GM21723 (cell line): ENCODE measurements around the gene RAET1G.
"Not testable (repeated sequence)": the region's sequence is repeated elsewhere in the genome, so short reads cannot be mapped to it uniquely, and the experiment has no call there.

Experiments used
- ATAC-seq: cut with Tn5 transposase; IDR thresholded peaks from one replicate; pipeline ENCODE4 v1.9.1; 2021; ENCODE audit warnings: mild to moderate bottlenecking, moderate library complexity; ENCODE audit not compliant: unreplicated experiment

The RAET1G gene

DNA sequence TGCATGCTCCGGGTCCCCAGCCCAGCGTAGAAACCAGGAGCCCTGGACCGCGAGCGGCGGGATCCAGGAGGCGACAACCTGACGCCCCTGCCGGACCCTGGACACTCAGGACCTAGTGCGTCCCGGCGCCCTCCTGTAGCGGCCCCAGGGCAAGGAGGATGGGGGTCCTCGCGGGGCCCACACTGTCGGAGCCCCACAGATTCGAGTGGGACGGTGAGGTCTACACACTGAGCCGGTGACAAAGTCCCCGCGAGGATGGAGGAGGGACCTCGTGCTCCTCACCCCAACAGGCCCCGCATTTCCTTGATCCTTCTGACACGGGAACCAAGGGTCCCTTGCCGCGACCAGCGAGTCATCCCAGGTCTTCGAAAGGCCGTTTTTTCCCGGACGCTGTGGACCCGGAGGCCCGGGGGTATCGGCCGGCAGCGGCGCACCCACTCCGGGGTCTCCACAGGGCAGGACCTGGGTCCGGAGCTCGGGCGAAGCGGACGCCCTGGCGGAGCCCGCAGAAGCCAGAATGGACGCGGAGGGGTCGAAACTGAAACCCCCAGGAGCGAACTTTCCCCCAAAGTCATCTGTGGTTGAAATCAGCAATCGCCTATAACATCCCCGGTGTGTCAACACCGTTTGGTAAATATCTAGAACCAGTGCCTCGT, 31.5 kb upstream of the RAET1G start:
- ATAC-seq, result not testable (repeated sequence)

DNA sequence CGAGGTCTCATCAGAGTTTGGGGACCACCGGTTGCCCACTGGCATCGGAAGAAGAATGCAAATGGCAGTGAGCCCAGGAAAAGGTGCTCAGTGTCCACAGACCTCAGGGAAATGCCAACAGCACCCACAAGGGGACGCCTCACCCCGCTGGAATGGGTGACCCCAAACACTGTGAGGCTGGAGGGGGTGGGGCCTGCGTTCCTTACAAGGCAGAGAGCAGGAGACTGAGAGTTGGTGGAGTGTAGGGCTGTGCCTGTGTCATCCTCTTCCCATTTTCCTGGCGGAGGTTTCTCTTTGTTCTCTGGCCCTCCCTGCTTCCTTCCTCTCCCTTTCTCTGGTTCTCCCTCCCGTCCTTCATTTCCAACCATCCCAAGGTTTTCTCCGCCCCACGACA, 31.0 kb upstream of the RAET1G start:
- not testable (repeated sequence) for ATAC-seq

- not testable (repeated sequence) for ATAC-seq
Measured at GRCh38 chr6:149953390-149953789, 30.5 kb upstream of the RAET1G start.

GRCh38 chr6:149951626-149952025, 28.7 kb upstream of the RAET1G start:
- no peak for ATAC-seq

GRCh38 chr6:149951096-149951495, 28.2 kb upstream of the RAET1G start:
- ATAC-seq, result no peak

- ATAC-seq, result no peak
Measured at GRCh38 chr6:149950423-149950822, 27.5 kb upstream of the RAET1G start.

DNA sequence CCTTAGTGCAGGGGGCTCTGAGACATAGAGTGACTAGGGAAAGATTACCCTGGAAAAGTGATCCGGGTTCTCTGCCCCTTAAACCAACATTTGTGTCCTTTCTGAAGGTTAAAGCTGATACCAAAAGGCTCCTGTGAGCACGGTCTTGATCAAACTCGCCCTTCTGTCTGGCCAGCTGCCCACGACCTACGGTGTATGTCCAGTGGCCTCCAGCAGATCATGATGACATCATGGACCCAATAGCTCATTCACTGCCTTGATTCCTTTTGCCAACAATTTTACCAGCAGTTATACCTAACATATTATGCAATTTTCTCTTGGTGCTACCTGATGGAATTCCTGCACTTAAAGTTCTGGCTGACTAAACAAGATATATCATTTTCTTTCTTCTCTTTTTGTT, 25.7 kb upstream of the RAET1G start:
- ATAC-seq, result no peak

DNA sequence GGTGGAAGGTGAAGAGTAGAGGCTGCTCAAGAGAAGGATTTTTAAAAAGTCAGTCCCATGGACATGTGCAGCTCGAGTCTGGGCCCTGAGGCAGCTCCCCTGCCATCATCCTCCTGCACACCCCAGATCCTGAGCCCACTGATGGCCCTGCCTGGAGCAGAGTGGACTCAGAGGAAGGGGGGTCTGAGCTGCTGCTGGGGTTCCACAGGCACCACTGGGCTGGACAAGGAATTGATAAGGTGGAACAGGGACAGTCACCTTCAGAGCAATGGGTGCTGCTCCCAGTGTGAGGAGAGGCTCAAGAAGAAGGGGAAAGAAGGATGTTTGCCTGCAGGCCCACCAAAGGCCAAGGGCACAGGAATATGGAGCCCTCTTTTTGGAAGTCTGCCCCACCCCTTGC, 25.1 kb upstream of the RAET1G start:
- no peak for ATAC-seq

DNA sequence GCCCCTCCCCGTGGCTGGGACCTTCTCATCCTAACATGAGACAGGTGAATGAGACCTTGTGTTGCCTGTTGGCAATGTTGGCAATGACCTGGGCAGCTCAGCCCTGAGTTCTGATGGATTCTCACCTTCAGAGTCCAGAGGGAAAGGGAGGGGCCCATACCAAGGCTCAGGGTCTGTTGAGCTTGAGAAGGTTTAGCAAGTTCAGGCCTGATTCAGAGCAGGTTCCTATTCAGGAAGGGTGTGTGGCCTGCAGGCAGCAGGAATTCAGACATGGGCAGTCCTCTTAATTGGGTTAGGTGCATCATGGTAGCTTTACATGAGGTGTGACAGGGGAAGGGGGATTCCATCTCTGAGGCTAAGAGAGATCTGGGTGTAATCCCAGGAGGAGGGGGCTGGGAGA, 24.6 kb upstream of the RAET1G start:
- not testable (repeated sequence) for ATAC-seq

DNA sequence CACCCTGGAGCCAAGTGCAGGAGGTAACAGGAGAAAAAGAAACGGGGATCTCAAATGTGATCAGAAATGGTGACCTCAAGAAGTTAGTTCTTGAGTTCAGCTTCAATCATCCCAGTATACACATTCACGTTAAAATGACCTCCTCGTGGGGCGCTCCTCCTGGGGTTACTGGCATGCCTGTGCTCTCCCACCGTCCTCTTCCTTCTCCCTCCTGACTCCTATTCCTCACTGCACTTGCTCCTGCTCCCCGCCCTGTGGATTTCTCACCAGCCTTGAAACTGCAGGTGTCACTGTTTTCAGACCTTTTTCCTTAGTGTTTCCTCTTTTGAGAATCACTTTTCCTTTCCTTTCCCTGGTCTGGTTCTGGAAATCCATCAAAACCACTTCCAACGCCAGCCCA, 23.7 kb upstream of the RAET1G start:
- ATAC-seq, result not testable (repeated sequence)

DNA sequence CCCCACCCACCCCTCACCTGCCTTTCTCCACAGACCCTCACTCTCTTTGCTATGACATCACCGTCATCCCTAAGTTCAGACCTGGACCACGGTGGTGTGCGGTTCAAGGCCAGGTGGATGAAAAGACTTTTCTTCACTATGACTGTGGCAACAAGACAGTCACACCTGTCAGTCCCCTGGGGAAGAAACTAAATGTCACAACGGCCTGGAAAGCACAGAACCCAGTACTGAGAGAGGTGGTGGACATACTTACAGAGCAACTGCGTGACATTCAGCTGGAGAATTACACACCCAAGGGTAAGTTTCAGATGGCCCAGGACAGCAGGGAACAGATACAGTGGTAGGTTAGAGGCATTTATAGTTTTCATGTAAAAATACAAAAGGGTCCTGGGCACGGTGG, 22.4 kb upstream of the RAET1G start:
- ATAC-seq, result not testable (repeated sequence)

GRCh38 chr6:149943321-149943720, 20.4 kb upstream of the RAET1G start:
- ATAC-seq, result not testable (repeated sequence)

DNA sequence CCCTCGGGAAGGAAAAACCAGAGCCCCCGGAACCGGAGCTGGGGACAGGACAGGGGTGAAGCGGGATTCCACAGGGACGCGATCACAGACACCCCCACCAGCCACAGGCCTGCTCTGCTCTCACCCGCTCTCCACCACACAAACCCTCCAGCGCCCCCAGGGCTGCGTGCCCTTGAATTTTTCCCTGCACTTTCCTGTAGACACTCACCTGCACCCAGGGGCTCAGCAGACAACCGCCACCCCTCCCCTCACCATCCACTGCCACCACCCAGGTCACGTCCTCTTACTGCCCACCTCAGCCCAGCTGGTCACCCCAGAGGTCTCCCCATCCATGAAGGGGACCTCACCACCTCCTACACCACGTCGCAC, 19.5 kb upstream of the RAET1G start:
- ATAC-seq, result no peak

GRCh38 chr6:149941583-149942460, 18.9 kb upstream of the RAET1G start, which contains the start of gene ULBP2:
Gene ULBP2 (plus strand): TSS chr6:149942014. CDS start chr6:149942073, 59 bp downstream.
- ATAC-seq, result no peak

DNA sequence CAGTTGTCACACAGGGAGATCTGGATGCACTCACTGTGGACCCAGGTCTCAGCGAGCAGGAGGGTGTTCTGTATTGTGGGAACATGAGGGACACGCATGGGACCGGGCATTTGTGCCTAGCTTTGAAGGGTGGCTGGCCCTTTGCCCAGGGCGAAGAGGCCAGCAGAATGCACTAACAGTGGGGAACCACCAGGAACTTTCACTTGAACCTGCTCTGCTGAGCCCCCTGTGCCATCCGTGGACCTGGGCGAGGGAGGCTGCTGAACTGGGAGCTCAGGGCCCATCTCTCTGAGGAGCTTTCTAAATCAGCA, 17.7 kb upstream of the RAET1G start:
- ATAC-seq, result no peak

DNA sequence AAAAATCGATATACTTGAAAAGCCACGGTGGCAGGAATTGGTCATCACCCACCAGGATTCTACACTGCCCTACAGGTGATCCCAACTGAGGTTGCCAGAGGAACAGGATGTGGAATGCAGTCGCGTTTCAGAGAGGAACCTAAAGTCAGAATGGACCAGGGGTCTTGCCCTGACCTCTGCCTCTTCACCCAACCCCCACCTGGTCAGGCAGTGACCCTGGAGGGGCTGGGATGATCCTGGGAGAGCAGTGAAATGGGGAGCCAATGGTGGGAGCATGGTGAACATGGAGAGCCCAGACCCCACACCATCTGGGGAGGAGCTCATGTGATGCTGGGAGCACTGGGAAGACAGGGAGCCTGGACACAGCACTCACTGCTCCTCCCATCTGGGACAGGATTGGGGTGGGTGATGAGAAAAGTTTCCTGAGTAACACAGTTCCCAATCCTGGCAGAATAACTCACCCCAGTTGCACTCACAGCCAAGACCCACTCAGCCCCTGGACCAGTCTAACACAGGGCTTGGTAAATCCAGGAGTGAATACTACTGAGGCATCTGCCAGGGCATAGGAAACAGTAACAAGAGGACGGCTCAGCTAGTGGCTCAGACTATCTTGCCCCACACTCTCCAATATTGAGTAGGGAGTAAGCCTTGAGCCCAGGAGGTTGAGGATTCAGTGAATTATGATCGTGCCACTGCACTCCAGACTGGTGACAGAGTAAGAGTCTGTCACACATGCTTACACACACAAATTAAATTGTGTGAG, 17.2 kb upstream of the RAET1G start:
- ATAC-seq, result no peak

DNA sequence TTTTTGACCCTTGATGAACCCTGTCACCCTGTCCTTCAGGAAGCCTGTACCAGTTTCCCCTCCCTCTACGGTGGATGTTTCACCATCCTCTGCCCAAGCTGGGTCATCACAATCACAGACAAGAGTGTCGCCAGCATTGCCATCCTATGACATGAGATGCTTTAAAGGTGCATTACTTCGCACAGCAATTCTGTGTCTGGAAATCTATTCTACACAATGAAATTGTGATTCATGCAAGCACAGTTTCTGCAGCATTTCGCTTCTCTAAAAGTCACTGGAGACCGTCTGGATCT, 16.4 kb upstream of the RAET1G start:
- ATAC-seq, result no peak

DNA sequence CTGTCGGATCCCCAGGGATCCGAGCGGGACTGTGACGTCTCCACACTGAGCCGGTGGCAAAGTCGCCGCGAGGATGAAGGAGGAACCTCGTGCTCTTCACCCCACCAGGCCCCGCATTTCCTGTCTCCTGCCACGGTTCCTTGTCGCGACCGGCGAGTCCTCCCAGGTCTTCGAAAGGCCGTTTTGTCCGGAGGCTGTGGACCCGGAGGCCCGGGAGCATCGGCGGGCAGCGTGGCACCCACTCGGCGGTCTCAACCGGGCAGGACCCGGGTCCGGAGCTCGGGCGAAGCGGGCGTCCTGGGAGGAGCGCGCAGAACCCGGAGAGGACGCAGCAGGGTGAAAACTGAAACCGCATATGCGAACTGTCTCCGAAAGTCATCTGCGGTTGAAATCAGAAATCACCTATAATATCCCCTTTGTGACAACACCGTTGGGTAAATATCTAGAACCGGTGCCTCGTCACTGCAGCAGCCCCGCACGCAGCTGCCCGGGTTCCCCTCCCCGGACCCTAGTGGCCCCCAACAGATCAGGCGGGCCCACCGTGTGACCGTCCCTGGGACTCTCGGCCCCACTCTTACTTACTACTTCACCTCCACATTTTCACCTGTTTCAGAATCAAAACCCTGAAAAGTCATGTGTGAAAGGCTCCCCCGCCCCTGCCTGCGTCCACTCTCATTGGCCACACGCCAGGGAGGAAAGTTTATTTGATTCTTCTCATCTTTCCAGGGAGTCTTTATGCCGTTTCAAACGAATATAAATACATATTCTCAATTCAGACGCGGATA, 15.8 kb upstream of the RAET1G start:
- peak; percentile 83 for ATAC-seq

DNA sequence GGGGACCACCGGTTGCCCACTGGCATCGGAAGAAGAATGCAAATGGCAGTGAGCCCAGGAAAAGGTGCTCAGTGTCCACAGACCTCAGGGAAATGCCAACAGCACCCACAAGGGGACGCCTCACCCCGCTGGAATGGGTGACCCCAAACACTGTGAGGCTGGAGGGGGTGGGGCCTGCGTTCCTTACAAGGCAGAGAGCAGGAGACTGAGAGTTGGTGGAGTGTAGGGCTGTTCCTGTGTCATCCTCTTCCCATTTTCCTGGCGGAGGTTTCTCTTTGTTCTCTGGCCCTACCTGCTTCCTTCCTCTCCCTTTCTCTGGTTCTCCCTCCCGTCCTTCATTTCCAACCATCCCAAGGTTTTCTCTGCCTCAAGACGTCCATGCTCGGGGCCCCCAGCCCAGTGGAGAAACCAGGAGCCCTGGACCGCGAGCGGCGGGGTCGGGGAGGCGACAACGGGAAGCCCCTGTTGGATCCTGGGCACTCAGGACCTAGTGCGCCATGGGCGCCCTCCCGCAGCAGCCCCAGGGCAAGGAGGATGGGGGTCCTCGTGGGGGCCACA, 15.2 kb upstream of the RAET1G start:
- ATAC-seq, result not testable (repeated sequence)

DNA sequence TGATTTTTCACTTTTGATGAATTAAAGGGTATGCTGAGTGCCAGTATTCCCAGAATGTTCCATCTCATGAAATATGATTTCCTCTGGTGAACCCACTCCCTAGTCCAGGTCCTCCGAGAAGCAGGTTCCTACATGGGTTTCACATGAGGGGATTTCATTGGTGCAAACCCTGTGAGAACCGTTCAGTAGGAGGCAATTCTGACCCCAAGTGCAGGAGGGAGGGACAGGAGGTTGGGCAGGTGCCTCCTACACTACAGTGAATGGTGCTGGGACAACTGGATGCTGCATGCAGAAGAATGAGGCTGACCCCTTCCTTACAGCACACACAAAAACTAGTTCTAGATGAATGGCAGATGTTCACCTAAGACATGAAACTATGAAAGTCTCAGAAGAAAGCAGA, 13.8 kb upstream of the RAET1G start:
- ATAC-seq, result no peak

- ATAC-seq, result no peak
Measured at GRCh38 chr6:149935668-149936067, 12.7 kb upstream of the RAET1G start.
